Caco-2 (cell line): ENCODE results near the gene PTN. TPM values are rescaled to one million over a fixed set of nuclear protein-coding genes. Genes with fewer than 3 reads are reported as not detected.
A peak's percentile ranks its signal among the peaks of the same experiment; 100 is the strongest.
"Not testable (repeated sequence)": the region's sequence is repeated elsewhere in the genome, so short reads cannot be mapped to it uniquely, and the experiment has no call there.

Source experiments
- BruUV-seq: library from RNA; stranded (reverse); fragments of 400-500 nt; replicated peaks from 2 replicates; lab custom pipeline; 2021; lab: Mats Ljungman, UMichigan
- CTCF ChIA-PET: fragments of 300-600 bp; sonication (Branson Sonifier 250); formaldehyde crosslinking; loops from one replicate; lab custom pipeline; 2022; ENCODE audit warnings: antibody characterized with exemption; lab: Charles Lee
- POLR2A ChIA-PET: fragments of 300-600 bp; sonication (Branson Sonifier 250); formaldehyde crosslinking; loops from one replicate; lab custom pipeline; 2022; ENCODE audit warnings: antibody characterized with exemption; lab: Charles Lee
- DNase-seq, 2 experiments: peaks; one replicate each; pipeline versions ENCODE4 v3.0.0 to v3.0.0-alpha.2; 2020 to 2022
- H3K27me3 ChIP-seq: replicated peaks from 2 replicates; pipeline ENCODE4 v1.6.0; 2011; ENCODE audit warnings: low read length; ENCODE audit not compliant: control insufficient read depth, insufficient read depth
- H3K36me3 ChIP-seq: 2 replicates; pipeline ENCODE4 v1.5.1; 2011; ENCODE audit warnings: low read length; ENCODE audit not compliant: control insufficient read depth, insufficient read depth
- H3K4me1 ChIP-seq: fragments of 250-450 bp; sonication (Bioruptor Pico); 2 replicates; pipeline ENCODE4 v1.5.1; 2020; ENCODE audit warnings: mild to moderate bottlenecking
- H3K4me3 ChIP-seq: 2 replicates; pipeline ENCODE4 v1.5.1; 2011; ENCODE audit warnings: low read depth, mild to moderate bottlenecking, control low read depth, low read length
- H3K9me3 ChIP-seq: fragments of 250-450 bp; sonication (Bioruptor Pico); 2 replicates; pipeline ENCODE4 v1.5.1; 2020; ENCODE audit warnings: mild to moderate bottlenecking, moderate library complexity
- H3K27ac Mint-ChIP-seq: one replicate; pipeline ENCODE4 v1.8.0; 2022; ENCODE audit warnings: mixed read lengths; ENCODE audit not compliant: unreplicated experiment
- H3K27me3 Mint-ChIP-seq: one replicate; pipeline ENCODE4 v1.8.0; 2022; ENCODE audit warnings: mixed read lengths; ENCODE audit not compliant: insufficient read depth, unreplicated experiment
- H3K36me3 Mint-ChIP-seq: one replicate; pipeline ENCODE4 v1.8.0; 2022; ENCODE audit warnings: mild to moderate bottlenecking, mixed read lengths; ENCODE audit not compliant: insufficient read depth, unreplicated experiment
- H3K4me1 Mint-ChIP-seq: one replicate; pipeline ENCODE4 v1.8.0; 2022; ENCODE audit warnings: low read depth, mixed read lengths; ENCODE audit not compliant: unreplicated experiment
- H3K4me3 Mint-ChIP-seq: one replicate; pipeline ENCODE4 v1.8.0; 2022; ENCODE audit warnings: mild to moderate bottlenecking, moderate library complexity, mixed read lengths; ENCODE audit not compliant: unreplicated experiment
- H3K9me3 Mint-ChIP-seq: one replicate; pipeline ENCODE4 v1.8.0; 2022; ENCODE audit warnings: mixed read lengths; ENCODE audit not compliant: unreplicated experiment
- intact Hi-C: fragments of 100-400 bp; cut with micrococcal nuclease; formaldehyde crosslinking; loops from one replicate; pipeline ENCODE4 v1.10.0; 2022; ENCODE audit not compliant: unreplicated experiment
- total RNA-seq: library from RNA; stranded (reverse); gene quantifications from 2 replicates; pipeline ENCODE4 v1.2.3, GENCODE V29; 2022
- TF ChIP-seq, protein P1 (sequence below), 2 experiments: fragments of 200-600 bp in 1 of 2; IDR thresholded peaks; 1 replicate in 1 of 2; 2 replicates in 1 of 2; pipeline versions ENCODE4 v1.5.1 to v1.8.0; 2011 to 2022; ENCODE audit warnings: antibody characterized with exemption in 1 of 2, control low read depth in 1 of 2, inconsistent platforms in 1 of 2, low read depth in 1 of 2, low read length in 1 of 2, mild to moderate bottlenecking in 1 of 2, moderate library complexity in 1 of 2; ENCODE audit not compliant: insufficient read depth in 1 of 2, severe bottlenecking in 1 of 2, unreplicated experiment in 1 of 2

The PTN gene
- total RNA-seq, 1 experiment from 2014 or later, result 4.3 TPM

DNA sequence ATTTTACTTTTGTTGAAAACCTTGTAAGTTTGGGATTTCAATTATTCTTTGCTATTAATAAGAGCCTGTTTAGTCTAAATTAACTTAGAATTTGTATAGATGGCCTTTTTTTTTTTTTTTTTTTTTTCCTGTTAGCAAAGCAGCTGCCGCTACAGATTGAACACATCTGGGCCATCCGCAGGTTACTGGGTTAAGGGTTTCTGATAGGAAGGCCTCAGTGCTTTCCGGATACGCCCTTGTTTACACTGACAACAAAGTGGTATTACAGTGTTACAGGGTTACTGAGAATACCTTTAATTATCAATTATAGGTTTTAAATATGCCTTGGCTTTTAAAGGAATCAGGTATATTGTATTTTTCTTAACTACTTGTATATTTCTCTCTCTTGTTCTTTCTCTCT lies 76.8 kb downstream of the PTN start:
- Mint-ChIP-seq H3K9me3 (peaks cover 20% of the 10 kb centered on the region), H3K27me3 (no peaks in the 10 kb centered on the region), H3K36me3 (peaks cover 6% of the 10 kb centered on the region), H3K4me1 (peaks cover 7% of the 10 kb centered on the region), H3K27ac (peak overlapping the region; percentile 69), H3K4me3 (peak overlapping the region; percentile 57)
- H3K9me3 ChIP-seq, result peaks cover 3% of the 10 kb centered on the region; the same call in 1 of the 2 replicates
- H3K27me3 ChIP-seq, result no peaks in the 10 kb centered on the region
- intact Hi-C loops, result no loop called here
- CTCF ChIA-PET, result no interaction called here
- BruUV-seq, result no TSS peak
- H3K4me3 ChIP-seq, result no peak overlapping the region
- TF ChIP-seq, protein P1, sequence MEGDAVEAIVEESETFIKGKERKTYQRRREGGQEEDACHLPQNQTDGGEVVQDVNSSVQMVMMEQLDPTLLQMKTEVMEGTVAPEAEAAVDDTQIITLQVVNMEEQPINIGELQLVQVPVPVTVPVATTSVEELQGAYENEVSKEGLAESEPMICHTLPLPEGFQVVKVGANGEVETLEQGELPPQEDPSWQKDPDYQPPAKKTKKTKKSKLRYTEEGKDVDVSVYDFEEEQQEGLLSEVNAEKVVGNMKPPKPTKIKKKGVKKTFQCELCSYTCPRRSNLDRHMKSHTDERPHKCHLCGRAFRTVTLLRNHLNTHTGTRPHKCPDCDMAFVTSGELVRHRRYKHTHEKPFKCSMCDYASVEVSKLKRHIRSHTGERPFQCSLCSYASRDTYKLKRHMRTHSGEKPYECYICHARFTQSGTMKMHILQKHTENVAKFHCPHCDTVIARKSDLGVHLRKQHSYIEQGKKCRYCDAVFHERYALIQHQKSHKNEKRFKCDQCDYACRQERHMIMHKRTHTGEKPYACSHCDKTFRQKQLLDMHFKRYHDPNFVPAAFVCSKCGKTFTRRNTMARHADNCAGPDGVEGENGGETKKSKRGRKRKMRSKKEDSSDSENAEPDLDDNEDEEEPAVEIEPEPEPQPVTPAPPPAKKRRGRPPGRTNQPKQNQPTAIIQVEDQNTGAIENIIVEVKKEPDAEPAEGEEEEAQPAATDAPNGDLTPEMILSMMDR (IDR thresholded peaks at IDR 0.05; ENCODE audit: insufficient read depth in 1 of 2, low read depth in 1 of 2, low read length in 1 of 2, severe bottlenecking in 1 of 2, unreplicated experiment in 1 of 2), result no peak
- POLR2A ChIA-PET, result no interaction called here
- no peak for DNase-seq
- H3K4me1 ChIP-seq, result no peaks in the 10 kb centered on the region; the same call in 1 of the 2 replicates
- H3K36me3 ChIP-seq, result no peaks in the 10 kb centered on the region

DNA sequence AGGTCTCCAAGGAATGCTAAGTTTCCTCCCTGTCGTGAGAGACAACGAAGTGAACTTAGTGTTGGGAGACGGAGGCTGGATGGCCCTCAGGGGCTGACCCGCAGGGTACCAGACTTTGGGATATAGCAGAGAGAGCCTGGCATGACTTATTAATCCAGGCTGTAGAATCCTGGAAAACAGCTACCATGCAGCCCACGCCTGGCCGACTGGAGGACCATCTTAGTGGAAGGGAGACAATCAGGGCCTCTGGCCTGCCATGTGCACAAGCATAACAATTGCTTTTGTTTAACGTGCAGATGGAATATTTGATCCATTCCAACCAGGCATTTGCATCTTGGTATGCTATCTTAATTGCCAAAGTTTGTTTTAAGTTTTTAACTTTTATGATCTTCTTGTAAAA lies 78.1 kb downstream of the PTN start:
- H3K27me3 Mint-ChIP-seq, H3K27ac Mint-ChIP-seq, POLR2A ChIA-PET, BruUV-seq, H3K9me3 ChIP-seq, H3K27me3 ChIP-seq, H3K4me1 ChIP-seq, CTCF ChIA-PET, H3K36me3 ChIP-seq, intact Hi-C loops, H3K36me3 Mint-ChIP-seq, H3K4me3 ChIP-seq, DNase-seq, H3K4me1 Mint-ChIP-seq: not testable (repeated sequence)
- peaks cover 20% of the 10 kb centered on the region for H3K9me3 Mint-ChIP-seq
- peak overlapping the region; percentile 52 for H3K4me3 Mint-ChIP-seq

DNA sequence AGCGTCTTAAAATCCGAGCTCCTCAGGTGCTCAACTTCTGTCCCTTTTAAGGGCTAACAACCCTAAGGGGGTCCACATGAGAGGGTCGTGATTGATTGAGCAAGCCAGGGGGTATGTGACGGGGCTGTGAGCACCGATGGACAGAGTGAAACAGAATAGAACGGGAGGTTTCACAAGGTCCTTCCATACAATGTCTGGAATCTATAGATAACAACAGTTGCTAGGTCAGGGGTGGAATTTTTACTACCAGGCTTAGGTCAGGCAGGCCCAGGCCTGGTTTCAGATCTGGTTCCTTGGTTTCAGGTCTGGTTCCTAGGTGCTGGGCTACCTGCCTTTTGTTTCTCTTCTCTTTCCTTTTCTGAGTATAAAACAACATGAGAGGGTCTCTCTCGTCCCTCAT lies 80.9 kb downstream of the PTN start:
- no TSS peak for BruUV-seq
- H3K9me3 ChIP-seq, result peaks cover 3% of the 10 kb centered on the region; the same call in 1 of the 2 replicates
- H3K36me3 Mint-ChIP-seq, result no peaks in the 10 kb centered on the region
- H3K4me3 ChIP-seq, result no peak overlapping the region
- peak overlapping the region; percentile 43 for H3K4me3 Mint-ChIP-seq
- H3K27me3 Mint-ChIP-seq, result no peaks in the 10 kb centered on the region
- no peaks in the 10 kb centered on the region for H3K27me3 ChIP-seq
- intact Hi-C loops, result no loop called here
- ChIA-PET POLR2A (no interaction called here), CTCF (no interaction called here)
- H3K4me1 ChIP-seq, result no peaks in the 10 kb centered on the region; the same call in 1 of the 2 replicates
- H3K4me1 Mint-ChIP-seq, result no peaks in the 10 kb centered on the region
- TF ChIP-seq, protein P1 (IDR thresholded peaks at IDR 0.05; ENCODE audit: insufficient read depth in 1 of 2, low read depth in 1 of 2, low read length in 1 of 2, severe bottlenecking in 1 of 2, unreplicated experiment in 1 of 2), result no peak
- no peaks in the 10 kb centered on the region for H3K36me3 ChIP-seq
- peak in 1 of 2 experiments; percentile 4 for DNase-seq
- H3K9me3 Mint-ChIP-seq, result peaks cover 20% of the 10 kb centered on the region
- peak overlapping the region; percentile 57 for H3K27ac Mint-ChIP-seq
